ENCODE measurements around the gene SUN3. TPM values are rescaled to one million over a fixed set of nuclear protein-coding genes. Genes with fewer than 3 reads are reported as not detected.

SUN3 gene
- total and polyA plus RNA-seq, 7 donors: 0.01 to 0.54 TPM; not detected in 5

DNA sequence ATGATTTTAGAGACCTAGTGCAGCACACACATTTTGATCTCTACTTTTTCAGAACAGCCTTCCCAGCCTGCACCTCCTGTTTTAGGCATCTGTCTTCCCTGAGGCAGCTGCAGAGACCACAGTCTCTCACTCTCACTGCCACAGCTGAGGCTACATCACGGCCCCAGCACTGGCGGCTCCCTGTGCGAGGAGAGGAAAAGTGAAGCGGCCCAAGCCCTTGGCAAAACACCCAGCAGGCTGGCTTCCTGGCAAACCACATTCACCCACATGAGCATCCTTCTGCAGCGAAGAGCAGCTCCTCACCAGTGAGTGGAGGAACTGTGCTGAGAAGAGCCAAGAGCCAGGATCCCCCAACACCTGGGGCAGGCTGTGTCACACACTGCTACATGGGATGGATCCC, 63.5 kb downstream of the SUN3 start:
- H3K36me3 ChIP-seq (ENCODE audit: insufficient read depth in 1 of 2, low read depth in 1 of 2): peaks cover 29 to 95% of the 10 kb centered on the region in 2 donors
- intact Hi-C loops (cut with DNase I): no loop called here
- 78 to 86% (median 82%) methylated on average over 5 of the region's 5 CpGs for WGBS, 3 donors
- no peaks in the 10 kb centered on the region for H3K4me1 ChIP-seq
- TF ChIP-seq, protein P1, sequence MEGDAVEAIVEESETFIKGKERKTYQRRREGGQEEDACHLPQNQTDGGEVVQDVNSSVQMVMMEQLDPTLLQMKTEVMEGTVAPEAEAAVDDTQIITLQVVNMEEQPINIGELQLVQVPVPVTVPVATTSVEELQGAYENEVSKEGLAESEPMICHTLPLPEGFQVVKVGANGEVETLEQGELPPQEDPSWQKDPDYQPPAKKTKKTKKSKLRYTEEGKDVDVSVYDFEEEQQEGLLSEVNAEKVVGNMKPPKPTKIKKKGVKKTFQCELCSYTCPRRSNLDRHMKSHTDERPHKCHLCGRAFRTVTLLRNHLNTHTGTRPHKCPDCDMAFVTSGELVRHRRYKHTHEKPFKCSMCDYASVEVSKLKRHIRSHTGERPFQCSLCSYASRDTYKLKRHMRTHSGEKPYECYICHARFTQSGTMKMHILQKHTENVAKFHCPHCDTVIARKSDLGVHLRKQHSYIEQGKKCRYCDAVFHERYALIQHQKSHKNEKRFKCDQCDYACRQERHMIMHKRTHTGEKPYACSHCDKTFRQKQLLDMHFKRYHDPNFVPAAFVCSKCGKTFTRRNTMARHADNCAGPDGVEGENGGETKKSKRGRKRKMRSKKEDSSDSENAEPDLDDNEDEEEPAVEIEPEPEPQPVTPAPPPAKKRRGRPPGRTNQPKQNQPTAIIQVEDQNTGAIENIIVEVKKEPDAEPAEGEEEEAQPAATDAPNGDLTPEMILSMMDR (IDR thresholded peaks at IDR 0.05): no peak
- no peak overlapping the region for H3K27ac ChIP-seq
- DNase-seq (no peak), ATAC-seq (no peak)
- no peaks in the 10 kb centered on the region for H3K9me3 ChIP-seq
- H3K27me3 ChIP-seq (ENCODE audit: insufficient read depth in 3 of 3, low read length in 2 of 3): no peaks in the 10 kb centered on the region
- H3K4me3 ChIP-seq: no peak overlapping the region

DNA sequence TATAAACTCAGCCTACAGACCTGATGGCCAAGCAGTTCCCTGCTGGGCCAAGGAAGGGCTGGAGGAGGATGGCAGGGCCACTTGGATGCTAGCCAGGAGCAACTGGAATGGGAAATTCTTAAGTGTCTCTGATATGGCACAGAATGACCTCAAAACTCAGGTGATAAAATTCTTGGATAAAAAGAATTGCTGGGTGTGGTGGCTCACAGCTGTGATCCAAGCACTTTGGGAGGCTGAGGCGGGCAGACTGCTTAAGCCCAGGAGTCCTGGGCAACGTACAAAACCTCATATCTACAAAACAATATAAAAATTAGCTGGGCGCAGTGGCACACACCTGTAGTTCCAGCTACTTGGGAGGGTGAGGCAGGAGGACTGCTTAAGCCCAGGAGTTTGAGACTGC, 66.6 kb downstream of the SUN3 start:
- no peak for ATAC-seq
- intact Hi-C loops (cut with DNase I): no loop called here
- DNase-seq: no peak
- Histone ChIP-seq H3K4me3 (no peak overlapping the region), H3K36me3 (ENCODE audit: insufficient read depth in 1 of 2, low read depth in 1 of 2) (peaks cover 21 to 80% of the 10 kb centered on the region in 2 donors), H3K9me3 (no peaks in the 10 kb centered on the region), H3K27me3 (ENCODE audit: insufficient read depth in 3 of 3, low read length in 2 of 3) (no peaks in the 10 kb centered on the region), H3K4me1 (no peaks in the 10 kb centered on the region), H3K27ac (no peak overlapping the region)
- 96 to 99% (median 97%) methylated on average over 3 of the region's 3 CpGs for WGBS, 3 donors
- TF ChIP-seq, protein P1 (IDR thresholded peaks at IDR 0.05): no peak

DNA sequence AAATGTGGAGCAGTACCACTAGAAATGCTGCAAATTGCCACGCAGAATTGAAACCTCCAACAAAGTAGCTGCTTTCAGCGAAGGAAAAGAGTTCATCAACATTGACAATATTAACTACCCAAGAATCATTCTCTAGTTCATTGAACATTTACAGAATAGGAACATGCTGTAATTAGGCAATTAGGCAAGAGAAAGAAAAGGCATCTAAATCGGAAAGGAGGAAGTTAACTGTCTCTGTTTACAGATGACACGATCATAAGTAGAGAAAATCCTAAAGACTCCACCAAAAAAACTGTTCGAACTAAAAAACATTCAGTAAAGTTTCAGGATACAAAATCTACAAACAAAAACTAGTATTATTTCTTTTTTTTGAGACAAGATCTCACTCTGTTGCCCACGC, 71.8 kb downstream of the SUN3 start:
- no peaks in the 10 kb centered on the region for H3K9me3 ChIP-seq
- H3K4me3 ChIP-seq: no peak overlapping the region
- whole genome bisulfite sequencing, 3 donors: 81 to 87% (median 81%) methylated on average over 6 of the region's 6 CpGs
- TF ChIP-seq, protein P1 (IDR thresholded peaks at IDR 0.05): no peak
- no peak for DNase-seq
- H3K27ac ChIP-seq: no peak overlapping the region
- ATAC-seq: no peak
- intact Hi-C loops (cut with DNase I): no loop called here
- H3K4me1 ChIP-seq: no peaks in the 10 kb centered on the region
- no peaks in the 10 kb centered on the region for H3K27me3 ChIP-seq (ENCODE audit: insufficient read depth in 3 of 3, low read length in 2 of 3)
- H3K36me3 ChIP-seq (ENCODE audit: insufficient read depth in 1 of 2, low read depth in 1 of 2): peaks cover 3 to 62% of the 10 kb centered on the region in 2 donors

DNA sequence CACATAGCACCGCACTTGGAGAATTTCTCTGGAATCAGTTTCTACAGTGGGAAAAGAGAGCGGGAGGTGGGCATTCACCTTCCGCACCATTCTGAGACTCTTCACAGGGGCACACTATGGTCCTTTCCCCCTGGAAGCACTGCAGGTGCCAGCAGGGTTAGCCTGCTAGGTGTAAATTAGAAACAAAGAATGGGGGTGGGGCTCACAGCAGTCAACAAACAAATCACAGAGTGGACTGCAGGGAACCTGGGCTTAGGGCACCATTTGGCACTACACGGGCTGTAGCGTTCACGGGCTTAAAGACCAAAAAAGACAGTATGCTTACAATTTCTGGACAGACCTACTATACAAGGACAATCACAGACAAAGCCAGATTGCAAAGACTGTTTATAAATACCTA, 72.7 kb downstream of the SUN3 start:
- TF ChIP-seq, protein P1 (IDR thresholded peaks at IDR 0.05): no peak
- DNase-seq (no peak), ATAC-seq (no peak)
- Histone ChIP-seq H3K27me3 (ENCODE audit: insufficient read depth in 3 of 3, low read length in 2 of 3) (no peaks in the 10 kb centered on the region), H3K27ac (no peak overlapping the region), H3K4me1 (no peaks in the 10 kb centered on the region), H3K9me3 (no peaks in the 10 kb centered on the region), H3K36me3 (ENCODE audit: insufficient read depth in 1 of 2, low read depth in 1 of 2) (peaks cover 2 to 52% of the 10 kb centered on the region in 2 donors), H3K4me3 (no peak overlapping the region)
- 84 to 89% (median 84%) methylated on average over 6 of the region's 6 CpGs for WGBS, 3 donors
- intact Hi-C loops (cut with DNase I): no loop called here

DNA sequence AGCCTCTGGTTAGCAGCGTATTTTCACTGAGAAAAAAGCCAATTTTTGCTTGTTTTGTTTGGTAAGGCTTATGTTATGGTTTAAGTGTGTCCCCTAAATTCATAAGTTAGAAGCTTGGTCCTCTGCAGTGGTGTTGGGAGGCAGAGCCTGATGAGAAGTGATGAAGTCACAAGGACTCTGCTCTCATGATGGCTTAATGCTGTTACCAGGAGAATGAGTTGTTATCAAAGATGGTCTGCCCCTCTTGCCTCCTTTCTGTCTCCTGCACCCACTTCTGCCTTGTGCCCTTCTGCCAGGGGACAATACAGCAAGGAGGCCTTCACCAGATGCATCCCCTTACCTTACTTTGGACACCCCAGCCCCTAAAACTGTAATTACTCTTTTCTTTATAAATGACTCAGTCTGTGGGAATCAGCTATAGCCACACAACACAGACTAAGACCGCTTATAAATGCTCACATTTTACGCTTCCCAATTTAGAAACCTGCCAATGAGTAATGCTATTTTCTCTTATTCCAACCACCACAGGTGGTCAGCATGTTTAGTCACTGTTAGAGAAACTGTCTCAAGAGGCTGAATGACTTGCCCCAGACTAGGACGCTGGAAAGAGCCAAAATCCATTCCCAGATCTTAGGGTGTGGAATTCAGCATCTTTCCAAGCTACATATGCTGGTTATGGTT, 74.5 kb downstream of the SUN3 start:
- Histone ChIP-seq H3K27me3 (ENCODE audit: insufficient read depth in 3 of 3, low read length in 2 of 3) (no peaks in the 10 kb centered on the region), H3K27ac (no peak overlapping the region), H3K9me3 (no peaks in the 10 kb centered on the region), H3K4me3 (no peak overlapping the region), H3K36me3 (ENCODE audit: insufficient read depth in 1 of 2, low read depth in 1 of 2) (peaks cover 2 to 45% of the 10 kb centered on the region in 2 donors), H3K4me1 (no peaks in the 10 kb centered on the region)
- 68 to 84% (median 72%) methylated on average over 4 of the region's 4 CpGs for WGBS, 3 donors
- DNase-seq (no peak), ATAC-seq (peak in 2 of 4 donors; percentile 35 to 42)
- TF ChIP-seq, protein P1 (IDR thresholded peaks at IDR 0.05): no peak
- intact Hi-C loops (cut with DNase I): no loop called here

All from psoas muscle (tissue), 8 donors.